GM10266 (cell line): Measurements from ENCODE around the gene SETBP1.

ENCODE experiments used
- DNase-seq: peaks from one replicate; pipeline ENCODE4 v3.0.0; 2012; ENCODE audit errors: extremely low spot score
- CTCF ChIP-seq: IDR thresholded peaks from 2 replicates; pipeline ENCODE4 v1.5.1; 2012; ENCODE audit warnings: mild to moderate bottlenecking, low read depth; ENCODE audit not compliant: control insufficient read depth, insufficient read depth; ENCODE audit errors: missing control alignments

Gene SETBP1

GRCh38 chr18:44884431-44884830 lies 203.7 kb downstream of the SETBP1 start:
- no peak for DNase-seq
- TF ChIP-seq CTCF, result no peak

DNA sequence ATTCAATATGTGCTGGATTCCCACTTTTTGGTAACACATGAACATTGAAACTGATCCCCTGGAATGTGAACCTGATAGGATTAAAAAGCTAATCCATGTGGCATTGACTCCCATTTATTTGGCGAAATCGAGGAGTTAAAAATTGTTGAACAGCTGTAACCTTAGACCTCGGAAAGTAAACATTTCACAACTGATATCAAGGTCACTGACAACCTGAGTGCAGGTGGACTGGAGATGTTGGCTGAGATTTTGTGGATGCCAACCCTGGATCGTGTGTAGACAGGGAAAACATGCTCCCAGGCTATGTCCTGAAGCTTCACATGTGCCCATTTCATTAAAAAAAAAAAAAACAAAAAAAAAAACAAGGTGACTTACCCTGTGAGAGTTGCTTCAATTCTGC lies 204.8 kb downstream of the SETBP1 start:
- TF ChIP-seq CTCF, result no peak
- no peak for DNase-seq

GRCh38 chr18:44887227-44887631 lies 206.5 kb downstream of the SETBP1 start:
- peak; percentile 49 for DNase-seq

GRCh38 chr18:44889111-44889510 lies 208.4 kb downstream of the SETBP1 start:
- no peak for TF ChIP-seq CTCF
- DNase-seq, result no peak

More at GRCh38 chr18:44887227-44887631, 206.5 kb downstream of the SETBP1 start:
- TF ChIP-seq CTCF, result no peak

- no peak for DNase-seq
- no peak for TF ChIP-seq CTCF
These were observed 212.5 kb downstream of the SETBP1 start for GRCh38 chr18:44893045-44893706.

- no peak for TF ChIP-seq CTCF
- no peak for DNase-seq
These were observed 213.3 kb downstream of the SETBP1 start for GRCh38 chr18:44893966-44894365.

DNA sequence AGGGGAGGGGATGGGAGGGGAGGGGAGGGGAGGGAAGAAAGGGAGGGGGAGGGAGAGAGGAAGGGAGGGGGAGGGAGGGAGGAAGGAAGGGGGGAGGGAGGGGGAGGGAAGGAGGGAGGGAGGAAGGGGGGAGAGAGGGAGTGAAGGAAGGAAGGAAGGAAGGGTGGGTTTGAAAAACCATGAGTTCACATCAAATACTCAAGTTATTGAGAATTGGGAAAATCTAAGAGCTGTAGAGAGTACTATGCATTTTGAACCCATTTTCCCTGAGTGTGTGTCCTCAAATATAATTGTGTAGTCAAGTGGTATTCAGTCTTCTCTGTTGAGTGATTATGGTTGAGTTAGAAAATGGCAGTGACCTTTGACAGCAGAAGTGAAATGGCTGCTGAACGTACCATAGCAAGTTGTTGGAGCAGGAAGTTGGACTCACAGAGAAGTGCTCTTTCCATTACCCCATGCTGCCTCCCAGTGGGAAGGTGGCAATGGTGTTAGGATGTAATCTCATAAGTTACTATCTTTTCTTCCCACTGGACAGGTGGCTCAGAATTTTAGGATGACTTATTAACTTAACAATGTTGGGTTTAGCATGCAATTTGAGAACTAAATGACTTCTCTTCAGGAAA lies 214.6 kb downstream of the SETBP1 start:
- DNase-seq, result peak; percentile 25
- peak; percentile 51 for TF ChIP-seq CTCF
